Fibroblast of skin of back (primary cell): ENCODE results near the gene CACNB4.
A peak's percentile ranks its signal among the peaks of the same experiment; 100 is the strongest.
"Not testable (repeated sequence)": the region's sequence is repeated elsewhere in the genome, so short reads cannot be mapped to it uniquely, and the experiment has no call there.

ENCODE experiments used
- DNase-seq: peaks from one replicate; pipeline ENCODE4 v3.0.0-alpha.2; 2013

Gene CACNB4

GRCh38 chr2:152019732-152020131 lies 79.1 kb downstream of the CACNB4 start:
- DNase-seq: no peak

GRCh38 chr2:152016181-152017120 lies 82.4 kb downstream of the CACNB4 start:
- DNase-seq: no peak

GRCh38 chr2:152015552-152015951 lies 83.3 kb downstream of the CACNB4 start:
- DNase-seq: no peak

GRCh38 chr2:152012697-152013096 lies 86.1 kb downstream of the CACNB4 start:
- peak; percentile 26 for DNase-seq

GRCh38 chr2:152011724-152012123 lies 87.1 kb downstream of the CACNB4 start:
- DNase-seq: no peak

- no peak for DNase-seq
Measured at GRCh38 chr2:152005607-152006006, 93.2 kb downstream of the CACNB4 start.

GRCh38 chr2:152003283-152003682 lies 95.6 kb downstream of the CACNB4 start:
- not testable (repeated sequence) for DNase-seq

- peak; percentile 52 for DNase-seq
Measured at GRCh38 chr2:151999053-151999452, 99.8 kb downstream of the CACNB4 start.

GRCh38 chr2:151996243-151997003 lies 102.4 kb downstream of the CACNB4 start:
- DNase-seq: peak; percentile 4

GRCh38 chr2:151995161-151995557 lies 103.7 kb downstream of the CACNB4 start:
- no peak for DNase-seq

GRCh38 chr2:151994178-151994577 lies 104.7 kb downstream of the CACNB4 start:
- not testable (repeated sequence) for DNase-seq

- DNase-seq: no peak
Measured at GRCh38 chr2:151991010-151991409, 107.8 kb downstream of the CACNB4 start.

- no peak for DNase-seq
Measured at GRCh38 chr2:151989378-151989777, 109.5 kb downstream of the CACNB4 start.

GRCh38 chr2:151987484-151987883 lies 111.4 kb downstream of the CACNB4 start:
- DNase-seq: no peak

GRCh38 chr2:151984424-151985083 lies 114.3 kb downstream of the CACNB4 start:
- no peak for DNase-seq

GRCh38 chr2:151983221-151983620 lies 115.6 kb downstream of the CACNB4 start:
- DNase-seq: no peak

GRCh38 chr2:151981886-151982285 lies 117.0 kb downstream of the CACNB4 start:
- no peak for DNase-seq

GRCh38 chr2:151979694-151980093 lies 119.2 kb downstream of the CACNB4 start:
- no peak for DNase-seq

GRCh38 chr2:151978709-151979108 lies 120.1 kb downstream of the CACNB4 start:
- no peak for DNase-seq

GRCh38 chr2:151977631-151978030 lies 121.2 kb downstream of the CACNB4 start:
- no peak for DNase-seq

- DNase-seq: no peak
Measured at GRCh38 chr2:151976945-151977353, 121.9 kb downstream of the CACNB4 start.

GRCh38 chr2:151975460-151976414 lies 123.1 kb downstream of the CACNB4 start:
- DNase-seq: no peak
